AG09319 (cell line): ENCODE data around the gene C13orf42.
"Not testable (repeated sequence)": the region's sequence is repeated elsewhere in the genome, so short reads cannot be mapped to it uniquely, and the experiment has no call there.

Experiments used
- DNase-seq: peaks from one replicate; pipeline ENCODE4 v3.0.0-alpha.2; 2010; ENCODE audit warnings: low read depth; ENCODE audit errors: extremely low read depth
- TF ChIP-seq, protein P1 (sequence below): IDR thresholded peaks from 2 replicates; pipeline ENCODE4 v1.5.1; 2011; ENCODE audit warnings: low read depth, mild to moderate bottlenecking, inconsistent platforms, low read length, moderate library complexity

Gene C13orf42

DNA sequence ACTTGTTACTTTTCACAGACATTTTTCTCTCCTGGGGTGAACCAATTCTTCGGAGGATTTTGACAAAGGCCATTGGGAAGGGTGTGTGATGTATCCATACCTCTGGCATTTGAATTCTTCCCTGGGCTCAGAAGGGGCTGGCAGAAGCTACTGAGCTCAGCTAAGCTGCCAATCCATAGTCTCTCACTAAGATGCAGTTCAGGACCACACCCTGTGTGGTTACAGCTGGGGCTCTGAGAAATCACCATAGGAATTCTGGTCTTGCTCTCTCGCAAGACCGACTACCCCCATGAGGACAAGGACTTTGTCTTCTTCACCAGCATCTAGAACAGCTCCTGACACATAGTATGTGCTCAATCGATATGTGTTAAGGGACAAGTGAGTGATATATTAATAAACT is 6.0 kb downstream of the C13orf42 start:
- DNase-seq = no peak
- TF ChIP-seq, protein P1, sequence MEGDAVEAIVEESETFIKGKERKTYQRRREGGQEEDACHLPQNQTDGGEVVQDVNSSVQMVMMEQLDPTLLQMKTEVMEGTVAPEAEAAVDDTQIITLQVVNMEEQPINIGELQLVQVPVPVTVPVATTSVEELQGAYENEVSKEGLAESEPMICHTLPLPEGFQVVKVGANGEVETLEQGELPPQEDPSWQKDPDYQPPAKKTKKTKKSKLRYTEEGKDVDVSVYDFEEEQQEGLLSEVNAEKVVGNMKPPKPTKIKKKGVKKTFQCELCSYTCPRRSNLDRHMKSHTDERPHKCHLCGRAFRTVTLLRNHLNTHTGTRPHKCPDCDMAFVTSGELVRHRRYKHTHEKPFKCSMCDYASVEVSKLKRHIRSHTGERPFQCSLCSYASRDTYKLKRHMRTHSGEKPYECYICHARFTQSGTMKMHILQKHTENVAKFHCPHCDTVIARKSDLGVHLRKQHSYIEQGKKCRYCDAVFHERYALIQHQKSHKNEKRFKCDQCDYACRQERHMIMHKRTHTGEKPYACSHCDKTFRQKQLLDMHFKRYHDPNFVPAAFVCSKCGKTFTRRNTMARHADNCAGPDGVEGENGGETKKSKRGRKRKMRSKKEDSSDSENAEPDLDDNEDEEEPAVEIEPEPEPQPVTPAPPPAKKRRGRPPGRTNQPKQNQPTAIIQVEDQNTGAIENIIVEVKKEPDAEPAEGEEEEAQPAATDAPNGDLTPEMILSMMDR = no peak

DNA sequence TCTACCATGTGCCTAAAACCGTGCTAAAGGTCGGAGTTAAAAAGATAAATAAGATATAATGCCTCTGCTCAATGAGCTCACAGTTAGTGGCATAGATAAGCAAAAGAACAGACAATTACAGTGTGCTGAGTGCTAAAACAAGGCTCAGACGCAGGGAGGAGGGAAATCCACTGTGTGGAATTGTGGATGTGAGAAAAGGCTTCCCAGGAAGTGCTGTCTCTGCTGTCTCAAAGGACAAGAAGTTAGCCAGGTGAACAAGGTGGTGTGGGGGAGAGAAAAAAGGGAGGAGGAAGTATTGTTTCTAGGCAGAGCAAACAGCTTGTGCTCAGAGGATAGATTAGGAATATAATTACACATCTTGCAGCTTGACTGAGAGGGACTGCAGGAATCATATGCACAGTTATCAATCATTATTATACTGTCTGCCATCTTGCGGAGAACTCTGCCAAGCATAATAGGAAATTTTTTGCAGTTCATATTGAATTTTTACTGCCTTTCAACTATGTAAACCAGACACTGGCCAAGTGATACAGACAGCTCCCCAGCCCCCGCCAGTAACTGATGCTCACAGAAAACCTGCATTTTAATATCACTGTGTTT is 9.3 kb downstream of the C13orf42 start:
- TF ChIP-seq, protein P1 = no peak

DNA sequence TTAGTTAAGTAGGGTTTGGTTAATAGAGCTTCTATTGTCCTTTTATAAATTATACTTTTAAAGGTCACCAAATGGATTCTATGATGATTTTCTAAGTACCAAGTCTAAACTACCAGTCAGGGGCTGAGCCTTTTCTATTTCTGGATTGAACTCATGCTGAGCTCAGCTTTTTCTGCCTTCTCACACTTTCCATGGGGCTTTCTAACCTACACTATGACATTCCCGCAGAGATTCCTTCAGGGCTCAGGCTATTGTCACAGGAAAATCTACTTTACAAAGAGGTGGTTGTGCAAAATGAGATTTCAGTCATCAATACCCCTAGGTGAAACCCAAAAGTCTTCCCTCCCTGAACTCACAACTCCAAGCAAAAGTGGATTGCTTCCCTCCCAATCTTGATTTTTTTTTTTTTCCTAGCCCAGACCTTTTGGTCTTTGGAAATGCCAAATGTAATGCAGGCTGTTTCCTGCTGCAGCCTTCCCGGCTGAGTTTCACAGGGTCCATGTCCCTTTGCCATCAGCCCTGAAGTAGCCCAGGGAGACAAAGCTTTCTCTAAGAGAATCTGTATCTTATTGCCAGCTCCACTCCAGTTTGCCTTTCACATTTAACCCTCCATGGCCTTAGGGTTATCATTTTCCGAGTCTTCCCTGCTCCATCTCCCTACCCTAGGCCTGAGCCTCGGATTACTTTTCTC is 13.6 kb downstream of the C13orf42 start:
- DNase-seq = no peak
- TF ChIP-seq, protein P1 = no peak

More for the DNA sequence above, 9.3 kb downstream of the C13orf42 start:
- DNase-seq = no peak

DNA sequence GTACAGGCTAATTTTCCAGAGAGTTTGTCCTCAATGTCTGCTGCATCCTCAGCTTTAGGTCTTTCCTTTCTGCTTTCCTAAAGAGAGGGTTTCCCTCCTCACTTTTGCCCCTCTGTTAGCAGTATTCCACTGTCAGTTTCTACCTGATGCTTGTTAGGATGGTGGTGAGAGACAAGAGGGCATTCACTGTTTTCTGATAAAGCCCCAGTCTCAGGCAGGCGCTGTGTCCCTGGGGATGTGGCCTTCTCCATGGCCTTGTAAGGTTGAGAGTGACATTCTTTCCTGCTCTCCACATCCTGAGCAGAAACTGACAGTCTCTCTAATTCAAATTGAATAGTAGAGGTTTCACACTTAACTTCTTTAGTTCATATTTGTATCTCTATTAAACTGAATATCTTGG is 14.9 kb downstream of the C13orf42 start:
- TF ChIP-seq, protein P1 = no peak
- no peak for DNase-seq

DNA sequence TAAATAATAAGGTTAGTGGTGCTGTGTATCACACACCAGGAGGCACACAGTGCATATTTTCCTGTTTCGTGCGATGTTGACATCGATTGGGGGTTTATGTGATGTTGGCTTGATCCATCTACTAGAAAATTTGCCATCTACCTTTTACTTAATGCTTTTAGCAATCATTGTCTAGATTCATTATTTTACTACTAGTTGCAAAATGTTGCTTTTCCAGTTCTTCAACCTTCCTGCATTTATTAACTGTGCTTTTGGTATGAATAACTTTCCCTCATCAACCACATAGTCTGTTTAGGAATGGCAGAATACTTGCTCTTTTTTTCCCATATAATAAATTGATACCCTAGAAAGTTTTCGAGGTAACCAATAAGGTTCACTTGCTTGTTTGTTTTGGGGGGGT is 17.5 kb downstream of the C13orf42 start:
- DNase-seq = no peak
- TF ChIP-seq, protein P1 = no peak

DNA sequence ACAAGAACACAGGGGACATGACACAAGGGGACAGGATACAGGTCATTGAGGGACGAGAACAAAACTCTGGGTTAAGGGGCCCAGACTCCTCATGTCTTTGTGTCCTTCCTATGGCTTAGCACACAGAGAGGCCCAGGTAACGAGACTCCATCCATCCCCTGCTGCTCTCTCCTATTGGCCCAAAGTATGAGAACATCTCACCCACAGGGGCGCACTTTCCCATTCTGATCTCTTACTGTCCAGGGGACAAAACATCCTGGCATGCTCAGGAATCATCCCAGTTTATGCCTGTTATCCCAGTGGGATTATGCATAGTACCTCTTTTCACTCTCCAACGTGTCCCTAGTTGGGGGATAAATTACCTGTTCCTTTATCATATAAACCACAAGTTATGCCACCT is 19.2 kb downstream of the C13orf42 start:
- TF ChIP-seq, protein P1 = no peak
- no peak for DNase-seq

DNA sequence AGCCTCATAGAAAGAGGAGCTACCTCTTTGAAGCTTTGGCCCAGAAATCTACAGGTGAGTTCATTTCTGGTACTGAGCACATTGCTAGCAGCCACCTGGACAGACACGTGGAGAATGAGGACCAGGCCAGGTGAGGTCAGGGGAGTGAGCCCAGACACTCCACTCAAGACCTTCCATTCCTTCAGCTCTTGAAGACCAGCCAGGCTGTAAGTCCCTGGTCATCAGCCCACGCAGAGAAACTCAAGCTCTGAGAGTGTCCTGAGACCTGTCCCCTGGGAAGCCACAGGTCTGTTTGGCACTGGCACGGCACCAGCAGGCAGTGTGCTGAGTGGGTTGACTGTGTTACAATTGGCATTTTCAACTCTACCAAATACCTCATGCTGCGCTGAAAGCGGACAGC is 27.4 kb downstream of the C13orf42 start:
- TF ChIP-seq, protein P1 = no peak
- DNase-seq = no peak

DNA sequence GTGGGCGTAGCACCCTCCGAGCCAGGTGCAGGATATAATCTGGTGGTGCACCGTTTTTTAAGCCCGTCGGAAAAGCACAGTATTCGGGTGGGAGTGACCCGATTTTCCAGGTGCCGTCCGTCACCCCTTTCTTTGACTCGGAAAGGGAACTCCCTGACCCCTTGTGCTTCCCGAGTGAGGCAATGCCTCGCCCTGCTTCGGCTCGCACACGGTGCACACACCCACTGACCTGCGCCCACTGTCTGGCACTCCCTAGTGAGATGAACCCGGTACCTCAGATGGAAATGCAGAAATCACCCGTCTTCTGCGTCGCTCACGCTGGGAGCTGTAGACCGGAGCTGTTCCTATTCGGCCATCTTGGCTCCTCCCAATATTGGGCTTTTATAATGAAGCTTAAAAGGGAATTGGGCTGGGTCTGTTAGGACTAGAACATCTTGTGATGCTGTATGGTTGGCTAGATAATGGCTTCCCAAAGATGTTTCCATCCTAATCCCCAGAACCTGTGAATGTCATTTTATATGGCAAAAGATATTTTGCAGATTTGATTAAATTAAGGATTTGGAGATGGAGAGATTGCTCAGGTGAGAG is 30.5 kb downstream of the C13orf42 start:
- not testable (repeated sequence) for DNase-seq
